GM21447 (cell line): ENCODE data around the gene LRP1B.
"Not testable (repeated sequence)": the region's sequence is repeated elsewhere in the genome, so short reads cannot be mapped to it uniquely, and the experiment has no call there.

Experiments
- ATAC-seq: cut with Tn5 transposase; IDR thresholded peaks from one replicate; pipeline ENCODE4 v1.9.1; 2021; ENCODE audit not compliant: unreplicated experiment

Gene LRP1B

DNA sequence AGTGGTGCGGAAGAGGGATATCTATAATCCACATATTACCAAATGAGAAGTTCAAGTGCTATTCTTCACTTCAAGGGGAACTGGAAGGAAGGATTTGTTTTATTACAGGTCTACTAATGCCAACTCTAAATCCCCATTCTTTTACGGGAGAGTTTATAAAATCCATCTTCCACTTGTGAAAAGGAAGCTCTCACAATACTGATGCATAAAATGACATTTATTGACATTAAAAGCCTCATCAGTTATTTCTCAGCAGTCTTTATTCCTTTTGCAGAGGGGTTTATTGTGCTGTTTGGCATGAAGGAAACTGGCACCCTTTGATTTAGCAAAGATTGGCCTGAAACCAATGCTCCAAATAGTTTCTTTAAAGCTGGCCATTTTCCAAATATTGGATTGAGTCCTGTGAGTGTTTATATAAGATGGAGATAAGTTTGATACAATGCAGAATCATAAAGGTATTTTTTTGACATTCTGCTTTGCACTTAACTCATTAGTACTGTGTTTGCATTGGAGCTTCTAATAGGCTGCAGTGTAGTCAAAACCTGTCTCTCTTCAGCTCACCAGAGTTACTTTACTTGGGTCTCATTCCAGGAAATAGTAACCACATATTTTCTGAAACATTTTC, 26.6 kb downstream of the LRP1B start:
- no peak for ATAC-seq

DNA sequence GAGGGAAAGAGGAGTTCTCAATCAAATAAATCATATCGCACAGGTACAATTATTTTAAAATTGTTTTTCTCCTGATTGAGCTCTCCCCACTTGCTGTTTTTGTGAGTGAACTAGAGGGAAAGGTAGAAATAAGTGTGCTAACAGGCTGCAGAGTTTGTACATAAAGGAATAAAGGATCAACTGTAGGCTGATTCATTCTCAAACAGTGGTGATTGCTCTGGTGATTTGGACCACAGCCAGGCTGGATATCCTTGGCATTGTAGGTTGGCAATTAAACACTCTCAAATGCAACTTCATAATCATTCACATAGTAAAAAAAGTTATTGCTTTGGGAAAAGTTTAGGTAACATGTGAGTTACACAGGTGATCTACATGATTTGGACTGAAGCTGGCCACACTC, 29.8 kb downstream of the LRP1B start:
- no peak for ATAC-seq

DNA sequence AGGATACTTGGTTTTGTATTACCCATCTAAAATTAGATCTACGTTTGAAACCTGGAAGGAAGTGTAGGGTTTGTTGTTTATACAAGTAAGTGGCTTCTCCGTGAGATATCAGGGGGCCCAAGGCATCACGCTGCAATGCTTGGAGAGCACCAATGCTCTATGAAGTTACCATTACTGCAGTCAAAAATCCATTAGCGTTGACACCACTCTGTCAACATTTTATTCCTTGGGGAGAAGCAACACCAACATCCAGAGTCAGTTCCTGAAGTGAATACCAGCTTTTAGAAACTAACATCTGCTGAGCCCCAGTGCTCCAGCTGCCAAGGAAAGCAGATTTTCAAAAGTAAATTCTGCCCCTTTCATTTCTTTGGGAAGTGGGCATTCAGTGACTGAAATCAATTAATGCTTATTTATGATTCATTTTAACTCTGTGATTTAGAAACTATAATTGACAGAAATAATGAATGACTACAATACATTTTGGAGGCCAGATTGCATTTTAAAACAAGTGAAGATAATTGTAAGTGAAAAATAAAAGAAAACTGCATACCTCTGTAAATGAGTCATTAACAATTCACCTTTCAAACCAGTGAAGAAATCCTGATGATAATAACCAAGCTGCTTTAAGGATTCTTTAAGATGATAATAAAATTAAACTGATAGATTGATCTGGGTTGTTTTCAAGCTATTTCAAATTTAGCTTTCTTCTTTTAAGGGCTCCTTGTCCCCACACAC, 30.5 kb downstream of the LRP1B start:
- ATAC-seq: no peak

DNA sequence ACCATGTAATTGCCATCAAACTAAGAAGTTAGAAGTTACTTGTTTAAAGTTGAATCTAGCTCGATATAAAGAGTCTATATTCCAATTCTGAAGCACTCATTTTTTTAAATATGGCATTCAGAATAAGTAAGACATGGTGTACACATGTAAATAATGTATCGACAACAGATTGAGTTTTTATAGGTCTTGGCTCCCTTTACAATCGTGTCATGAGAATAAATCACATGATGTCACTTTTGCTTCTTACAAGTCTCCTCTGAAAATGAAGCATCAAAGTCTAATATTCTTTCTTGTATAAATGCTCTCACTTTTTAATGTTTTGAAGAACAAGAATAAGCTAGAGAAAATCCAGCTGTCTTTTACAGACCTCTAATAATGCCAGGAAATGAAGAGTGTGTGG, 33.1 kb downstream of the LRP1B start:
- ATAC-seq: no peak

DNA sequence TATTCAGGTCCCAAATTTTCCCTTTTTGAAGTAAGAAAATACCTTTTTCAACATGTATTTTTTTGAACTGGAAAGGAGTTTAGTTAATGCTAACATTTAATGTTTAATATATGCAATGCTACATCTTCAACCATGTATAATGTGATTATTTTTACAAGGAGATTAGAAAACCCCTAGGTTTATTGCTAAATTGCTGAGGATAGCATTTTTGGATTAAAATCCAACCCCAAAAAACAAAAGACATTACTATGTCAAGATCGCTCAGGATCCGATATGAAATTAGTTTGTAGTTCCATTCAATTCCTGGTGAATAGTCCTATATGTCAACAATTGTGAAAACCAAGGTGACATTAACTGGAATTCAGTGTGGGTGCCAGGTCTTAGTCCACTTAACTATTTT, 35.2 kb downstream of the LRP1B start:
- no peak for ATAC-seq

DNA sequence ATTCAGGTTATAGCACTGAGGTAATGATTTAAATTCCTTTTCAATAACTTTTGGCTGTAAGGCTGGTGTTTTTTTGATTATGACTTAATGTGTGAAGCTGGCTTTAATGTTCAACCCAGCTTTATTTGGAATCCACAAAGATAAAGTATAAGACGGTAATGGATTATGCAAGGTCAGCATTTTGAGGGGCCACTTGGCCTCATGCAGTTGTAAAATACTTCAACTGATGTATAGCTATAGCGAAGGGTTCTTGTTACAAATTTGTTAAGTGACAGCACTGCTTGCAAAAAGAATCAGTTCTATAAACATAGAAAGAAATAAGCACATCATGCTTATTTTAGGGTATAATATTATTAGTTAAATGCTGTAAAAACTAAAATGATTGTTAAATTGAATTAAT, 36.6 kb downstream of the LRP1B start:
- ATAC-seq: no peak

DNA sequence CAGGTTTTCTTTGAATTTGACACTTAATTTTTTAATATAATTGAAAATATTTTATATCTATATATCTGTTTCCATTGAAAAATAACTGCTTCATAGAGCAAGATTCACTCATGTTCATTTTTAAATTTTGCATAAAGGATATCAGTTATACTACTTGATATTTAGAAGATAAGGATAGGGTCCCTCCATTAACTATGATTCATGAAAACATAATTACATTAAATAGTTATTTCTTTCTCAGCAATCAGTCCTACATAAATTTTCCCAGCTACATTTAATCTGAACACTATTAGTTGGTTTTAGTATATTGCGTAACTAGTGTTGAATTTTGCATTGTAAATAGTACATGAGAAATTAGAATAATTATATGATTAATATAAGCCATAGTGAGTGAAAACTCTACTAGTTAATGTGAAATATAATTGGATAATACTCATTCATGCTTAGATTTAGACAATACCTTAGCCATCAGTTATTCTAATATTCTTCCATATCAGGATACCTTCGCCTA, 42.7 kb downstream of the LRP1B start:
- ATAC-seq: no peak

DNA sequence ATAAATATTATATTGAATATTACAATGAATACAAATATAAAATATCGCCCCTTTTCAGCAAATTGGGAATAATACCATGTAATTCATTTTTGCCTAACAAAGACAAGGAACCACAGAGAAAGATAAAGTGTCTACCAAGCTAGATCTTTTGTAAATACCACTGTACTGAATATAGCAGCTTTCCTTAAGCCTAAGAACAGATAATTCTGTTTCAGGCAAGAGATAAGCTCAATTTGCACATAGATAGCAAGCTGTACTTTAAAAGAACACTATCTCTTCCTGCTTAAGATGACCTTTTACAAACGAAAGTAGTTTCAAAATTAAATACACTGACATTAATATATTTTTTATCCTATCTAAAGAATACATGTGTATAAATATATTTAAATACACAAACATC, 43.2 kb downstream of the LRP1B start:
- ATAC-seq: not testable (repeated sequence)

DNA sequence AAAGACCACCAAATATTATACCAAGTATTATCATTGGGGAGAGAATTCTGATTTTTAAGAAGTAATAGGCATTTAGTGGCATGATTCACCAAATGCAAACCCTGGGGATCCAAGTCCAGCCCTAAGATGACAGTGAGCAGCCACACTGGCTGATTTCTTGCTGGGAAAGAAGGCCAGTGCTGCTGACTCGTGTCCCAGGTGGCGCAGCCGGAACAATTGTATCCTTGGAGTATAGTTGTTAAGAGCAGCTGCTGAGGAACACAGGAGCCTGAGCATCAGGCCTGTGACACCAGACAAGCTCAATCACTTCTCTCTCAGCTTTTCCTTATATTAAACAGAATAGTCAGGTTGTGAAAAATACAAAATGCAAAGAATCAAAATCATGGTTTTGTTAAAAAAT, 48.4 kb downstream of the LRP1B start:
- no peak for ATAC-seq

DNA sequence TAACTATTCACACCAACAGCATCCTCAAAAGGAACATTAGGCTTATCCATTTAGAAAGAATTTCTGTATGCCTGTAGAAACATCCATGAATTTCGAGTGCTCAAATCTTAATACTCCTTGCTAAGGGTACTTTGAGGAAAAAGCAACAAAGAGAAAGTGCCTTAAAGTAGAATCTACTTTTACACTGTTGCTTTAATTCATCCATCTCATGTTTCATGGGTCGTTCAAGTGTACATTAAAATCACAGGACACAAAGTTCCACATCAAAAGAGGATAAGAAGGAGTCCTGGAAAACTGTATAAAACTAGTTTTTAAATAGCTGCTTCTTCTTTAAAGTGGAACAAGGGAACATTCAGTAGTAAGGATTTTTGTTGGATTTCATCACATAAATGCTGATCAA, 54.5 kb downstream of the LRP1B start:
- no peak for ATAC-seq

DNA sequence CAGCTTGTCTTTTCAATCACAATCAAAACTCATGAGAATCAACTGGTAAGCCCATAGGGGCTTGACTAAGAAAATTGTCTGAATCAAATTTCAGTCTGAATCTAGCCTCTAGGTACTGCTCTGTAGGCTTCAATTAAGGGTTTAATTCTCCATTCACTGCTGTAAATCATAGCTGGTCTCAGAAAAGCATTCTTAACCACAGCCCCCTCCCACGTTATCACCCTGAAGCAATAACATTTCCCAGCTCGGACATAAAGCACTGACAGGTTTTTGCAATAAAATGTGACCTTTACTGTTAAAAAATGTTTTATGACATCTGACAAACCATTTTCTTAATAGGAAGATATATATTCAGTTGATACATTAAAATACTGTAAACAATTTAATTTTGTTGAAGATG, 55.0 kb downstream of the LRP1B start:
- ATAC-seq: no peak

DNA sequence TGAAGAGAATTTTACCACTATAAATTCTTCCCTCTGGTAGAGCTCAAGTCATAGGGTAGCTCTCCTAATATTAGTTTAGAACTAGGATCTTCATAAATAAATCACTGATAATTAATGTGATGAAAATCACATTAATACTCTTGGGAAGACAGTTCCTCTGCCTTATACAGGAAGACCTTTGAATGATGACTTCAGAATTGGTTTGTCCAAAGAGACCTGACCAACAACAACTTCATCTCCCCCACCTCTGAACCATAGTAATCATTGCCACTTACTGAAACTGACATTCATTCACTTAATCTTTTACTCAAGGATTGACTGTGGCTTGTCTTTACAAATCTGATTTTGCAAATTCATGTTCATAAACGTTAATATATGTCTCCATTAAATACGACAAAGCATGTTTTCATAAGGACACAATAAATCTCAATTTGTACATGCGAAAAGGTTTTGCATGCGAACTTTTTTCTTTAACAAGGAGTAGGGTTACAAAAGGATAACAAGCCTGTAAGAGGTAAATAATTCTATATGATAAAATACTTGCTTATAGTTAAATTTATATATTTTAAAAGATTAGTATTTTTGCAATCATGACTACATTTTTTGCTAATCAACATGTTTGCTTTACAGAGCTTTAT, 61.4 kb downstream of the LRP1B start:
- no peak for ATAC-seq

DNA sequence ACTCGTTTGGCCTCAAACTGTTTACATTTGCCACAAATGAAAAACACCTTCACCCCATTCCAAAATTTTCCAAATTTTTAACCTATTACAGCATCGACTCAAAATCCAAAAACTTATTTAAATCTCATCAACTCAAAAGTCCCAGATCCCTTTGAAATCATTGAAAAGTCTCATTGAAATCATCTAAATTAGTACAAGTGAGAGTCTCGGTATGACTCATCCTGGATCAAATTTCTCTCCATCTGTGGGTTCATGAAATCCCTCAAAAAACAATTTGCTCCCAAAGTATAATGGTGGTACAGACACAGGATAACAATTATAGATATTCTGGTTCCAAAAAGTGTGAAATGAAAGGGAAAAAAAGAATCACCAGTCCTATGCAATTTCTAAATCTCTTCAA, 65.1 kb downstream of the LRP1B start:
- no peak for ATAC-seq

DNA sequence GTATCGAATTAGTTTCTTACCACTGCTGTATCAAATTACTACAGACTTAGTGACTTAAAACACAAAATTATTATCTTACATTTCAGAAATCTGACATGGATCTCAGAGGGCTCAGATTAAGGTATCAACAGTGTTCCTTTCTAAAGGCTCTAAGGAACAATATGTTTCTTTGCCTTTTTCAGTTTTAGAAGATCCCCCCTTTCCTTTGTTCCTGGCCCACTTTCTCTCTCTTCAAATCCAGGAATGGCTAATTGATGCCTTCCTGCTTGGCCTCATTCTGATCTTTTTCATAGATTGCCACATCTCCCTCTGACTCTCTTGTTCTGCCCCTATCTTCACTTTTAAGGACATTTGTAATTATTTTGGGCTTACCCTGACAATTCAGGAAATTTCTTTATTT, 65.7 kb downstream of the LRP1B start:
- no peak for ATAC-seq

DNA sequence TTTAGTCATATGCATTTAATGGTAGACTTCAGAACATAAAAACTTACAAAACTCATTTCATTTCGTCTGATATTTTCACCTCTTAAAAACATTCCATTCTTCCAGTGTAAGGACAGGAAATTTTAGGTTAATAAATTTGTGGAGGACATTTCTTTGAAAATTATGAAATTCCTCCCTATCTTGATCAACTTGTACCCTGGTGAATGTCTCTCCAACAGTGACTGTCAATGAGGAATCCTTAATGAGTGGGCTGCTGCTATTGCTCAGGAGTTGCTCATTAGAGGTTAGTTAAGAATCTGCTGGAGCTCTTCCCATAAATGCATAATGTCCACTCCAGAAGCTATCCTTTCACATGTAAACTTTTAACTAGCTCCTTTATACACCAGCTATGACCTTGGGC, 69.1 kb downstream of the LRP1B start:
- no peak for ATAC-seq

DNA sequence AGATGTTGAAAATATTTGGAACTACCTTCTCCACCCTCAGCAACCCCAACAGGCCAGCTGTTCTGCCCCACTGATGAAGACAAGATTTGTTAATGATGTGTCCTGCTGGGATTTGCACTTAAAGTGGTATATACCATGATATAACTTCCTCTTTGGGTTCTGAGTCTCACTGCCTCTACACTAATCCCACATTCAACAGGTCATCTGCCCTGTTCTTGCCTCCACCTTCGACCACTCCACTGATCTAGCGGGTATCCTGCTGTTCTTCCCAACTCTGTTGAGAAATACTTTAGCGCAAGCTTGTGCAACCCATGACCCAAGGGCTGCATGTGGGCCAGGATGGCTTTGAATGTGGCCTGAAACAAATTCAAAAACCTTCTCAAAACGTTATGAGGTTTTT, 72.7 kb downstream of the LRP1B start:
- no peak for ATAC-seq

DNA sequence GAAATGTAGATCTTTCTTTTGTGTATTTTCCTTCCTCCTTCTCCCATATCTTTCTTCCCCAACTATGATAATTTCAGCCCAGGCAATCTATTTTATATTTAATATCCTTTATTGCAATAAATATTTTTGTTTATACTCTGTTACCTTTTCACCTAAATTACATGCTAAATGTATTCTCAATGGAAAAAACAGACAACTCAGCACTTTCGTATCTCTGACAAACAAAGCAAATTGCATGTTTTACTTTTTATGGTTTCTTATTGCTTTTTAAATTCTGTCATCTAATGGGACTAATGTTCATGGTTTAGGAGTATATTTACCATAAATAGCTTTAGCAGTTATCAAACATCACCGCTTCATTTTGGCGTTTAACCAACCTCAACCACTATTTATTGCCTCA, 74.0 kb downstream of the LRP1B start:
- no peak for ATAC-seq

DNA sequence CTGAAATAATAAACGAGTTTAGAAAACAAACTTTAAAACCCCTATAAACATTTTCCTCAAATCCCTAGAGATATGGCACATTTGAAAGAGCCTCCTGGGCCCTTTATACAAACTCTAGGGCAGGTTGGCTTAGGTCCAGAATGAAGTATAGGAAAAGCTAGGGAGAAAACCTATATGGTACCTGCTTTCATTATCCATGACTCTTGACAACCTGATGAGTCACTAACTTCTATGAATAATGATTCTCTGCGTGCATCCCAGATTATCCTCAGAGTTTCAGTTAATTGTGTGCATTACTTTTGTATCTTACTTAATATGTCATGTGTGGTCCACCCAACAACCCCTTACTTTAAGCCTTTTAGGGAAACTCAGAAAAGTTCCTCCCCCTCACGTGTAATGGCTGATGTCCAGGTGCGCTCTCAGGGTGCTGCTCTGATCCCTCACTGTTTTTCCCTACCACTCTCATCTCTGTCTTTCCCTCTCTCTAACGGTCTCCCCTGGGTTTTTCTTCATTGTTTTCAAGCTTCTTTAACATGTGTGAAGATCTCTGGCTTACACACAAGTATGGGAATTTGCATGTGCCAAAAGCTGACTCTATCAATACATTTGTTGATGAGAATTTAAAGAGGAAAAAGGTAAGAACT, 78.5 kb downstream of the LRP1B start:
- no peak for ATAC-seq

DNA sequence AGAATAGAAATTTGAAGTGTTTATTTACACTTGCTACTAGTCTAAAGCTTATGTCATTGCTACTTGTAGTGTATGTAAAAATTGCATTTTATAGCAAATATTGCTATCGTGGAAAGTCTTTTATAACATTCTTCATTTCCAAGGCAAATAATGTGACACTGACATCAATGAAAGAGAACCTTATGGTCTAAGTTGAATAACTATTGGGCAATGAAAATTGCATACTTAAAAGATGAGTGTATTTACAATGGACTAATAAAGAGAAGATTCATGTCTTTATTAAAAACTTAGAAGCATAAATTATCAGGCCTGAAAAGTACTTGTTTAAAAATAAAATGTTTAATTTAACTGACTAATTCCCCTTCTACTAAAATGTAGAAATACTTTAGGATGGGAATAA, 82.2 kb downstream of the LRP1B start:
- no peak for ATAC-seq

DNA sequence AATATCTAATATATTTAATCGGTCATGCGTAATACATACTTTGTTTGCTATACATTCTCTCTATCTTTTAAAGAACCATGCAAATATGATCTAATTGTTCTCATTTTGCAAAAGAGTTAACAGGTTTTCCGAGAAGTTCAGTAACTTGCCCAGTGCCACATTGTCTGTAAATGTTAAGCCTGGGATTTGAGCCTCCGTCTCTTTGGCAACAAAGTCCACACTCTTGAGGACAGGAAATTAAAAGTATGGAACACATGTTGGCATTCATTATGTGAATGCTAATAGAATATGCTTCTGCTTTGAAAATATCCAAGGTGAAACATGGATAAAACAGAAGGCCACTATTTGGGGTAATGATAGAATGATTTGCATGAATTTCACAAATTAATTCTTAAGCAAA, 85.2 kb downstream of the LRP1B start:
- no peak for ATAC-seq

DNA sequence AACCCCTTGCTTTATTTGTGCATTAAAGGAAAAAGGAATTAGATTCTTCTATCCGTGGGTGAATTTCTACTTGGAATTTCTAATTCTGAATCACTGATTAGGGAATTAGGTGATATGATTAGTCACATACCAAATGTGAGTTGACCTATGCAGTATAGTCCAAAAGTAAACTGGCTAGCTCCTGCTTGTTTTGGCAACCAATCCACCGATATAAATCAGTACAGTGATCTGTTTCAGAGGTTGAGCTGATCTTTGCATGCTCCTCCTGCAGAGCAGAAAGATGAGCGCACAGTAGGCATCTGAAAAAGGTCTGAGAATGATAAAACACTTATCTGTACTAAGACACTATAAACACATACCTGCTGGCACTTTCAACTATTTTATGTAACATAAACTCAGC, 86.6 kb downstream of the LRP1B start:
- ATAC-seq: no peak
